ENCODE results near the gene ASCC2.

- TF ChIP-seq CTCF (conservative IDR thresholded peaks at IDR 0.05; ENCODE audit: low read depth, low read length), result no peak
- TF ChIP-seq EZH2 (IDR thresholded peaks at IDR 0.05; ENCODE audit: borderline replicate concordance, low read depth, low read length, poor library complexity, severe bottlenecking), result no peak
Observed at GRCh38 chr22:29755889-29756288, 82.2 kb downstream of the ASCC2 start.
